Measurements from ENCODE around the gene DYNLL1.

- TF ChIP-seq CTCF (conservative IDR thresholded peaks at IDR 0.05; ENCODE audit: low read depth in 2 of 2), result no peak
- no peak for TF ChIP-seq EZH2 (IDR thresholded peaks at IDR 0.05; ENCODE audit: low read depth, unreplicated experiment)
- no peak for TF ChIP-seq STAT1 (IDR thresholded peaks at IDR 0.05; ENCODE audit: unreplicated experiment)
- TF ChIP-seq NANOG (IDR thresholded peaks at IDR 0.05; ENCODE audit: borderline replicate concordance), result no peak
- TF ChIP-seq ETS1 (IDR thresholded peaks at IDR 0.05), result no peak
- TF ChIP-seq REST (IDR thresholded peaks at IDR 0.05; ENCODE audit: unreplicated experiment), result no peak
- no peak for TF ChIP-seq POLR2AphosphoS5 (IDR thresholded peaks at IDR 0.05; ENCODE audit: low read depth)
- TF ChIP-seq CREB1 (CRISPR knock-in tag; IDR thresholded peaks at IDR 0.05; ENCODE audit: low read depth), result no peak
- TF ChIP-seq JUNB (IDR thresholded peaks at IDR 0.05; ENCODE audit: unreplicated experiment), result no peak
- TF ChIP-seq EZH2phosphoT487 (IDR thresholded peaks at IDR 0.05; ENCODE audit: unreplicated experiment), result no peak
- no peak for TF ChIP-seq ZNF114 (CRISPR knock-in tag; IDR thresholded peaks at IDR 0.05)
- no peak for TF ChIP-seq ZNF331 (CRISPR knock-in tag; IDR thresholded peaks at IDR 0.05; ENCODE audit: low read depth)
- TF ChIP-seq ZNF462 (CRISPR knock-in tag; IDR thresholded peaks at IDR 0.05), result no peak
Measured at GRCh38 chr12:120483621-120484020, 12.3 kb upstream of the DYNLL1 start.

Data from GM23338 (cell line).